GM18526 (cell line): ENCODE results near the gene MRPL14.

Experiments used
- POLR2A ChIP-seq: IDR thresholded peaks from 3 replicates; pipeline ENCODE4 v1.6.1; 2011; ENCODE audit not compliant: insufficient read length; ENCODE audit errors: extremely low read depth

The MRPL14 gene

GRCh38 chr6:44154067-44154466 is 26.8 kb upstream of the MRPL14 start:
- TF ChIP-seq POLR2A, result no peak

GRCh38 chr6:44152533-44152932 is 25.3 kb upstream of the MRPL14 start:
- TF ChIP-seq POLR2A, result no peak

GRCh38 chr6:44152109-44152461 is 24.8 kb upstream of the MRPL14 start:
- TF ChIP-seq POLR2A, result no peak

- TF ChIP-seq POLR2A, result no peak
Observed at GRCh38 chr6:44151348-44152108, 24.3 kb upstream of the MRPL14 start.

- TF ChIP-seq POLR2A, result no peak
Observed at GRCh38 chr6:44150317-44150917, 23.2 kb upstream of the MRPL14 start.

- TF ChIP-seq POLR2A, result no peak
Observed at GRCh38 chr6:44149369-44150012, 22.2 kb upstream of the MRPL14 start.

GRCh38 chr6:44148306-44148705 is 21.1 kb upstream of the MRPL14 start:
- no peak for TF ChIP-seq POLR2A

- no peak for TF ChIP-seq POLR2A
Observed at GRCh38 chr6:44147256-44147655, 20.0 kb upstream of the MRPL14 start.

GRCh38 chr6:44146685-44147084 is 19.4 kb upstream of the MRPL14 start:
- TF ChIP-seq POLR2A, result no peak

- no peak for TF ChIP-seq POLR2A
Observed at GRCh38 chr6:44145839-44146238, 18.6 kb upstream of the MRPL14 start.

- TF ChIP-seq POLR2A, result no peak
Observed at GRCh38 chr6:44143731-44144130, 16.5 kb upstream of the MRPL14 start.

- TF ChIP-seq POLR2A, result no peak
Observed at GRCh38 chr6:44142835-44143234, 15.6 kb upstream of the MRPL14 start.

- TF ChIP-seq POLR2A, result no peak
Observed at GRCh38 chr6:44139351-44139743, 12.1 kb upstream of the MRPL14 start.

GRCh38 chr6:44138717-44139350 is 11.6 kb upstream of the MRPL14 start:
- TF ChIP-seq POLR2A, result no peak

GRCh38 chr6:44135875-44136274 is 8.6 kb upstream of the MRPL14 start:
- no peak for TF ChIP-seq POLR2A

GRCh38 chr6:44135173-44135758 is 8.0 kb upstream of the MRPL14 start:
- no peak for TF ChIP-seq POLR2A
